Chondrocyte (in vitro differentiated cells): Measurements from ENCODE around the gene HMGXB3. TPM values are rescaled to one million over a fixed set of nuclear protein-coding genes. Genes with fewer than 3 reads are reported as not detected.

Source experiments
- DNase-seq: peaks from one replicate; pipeline ENCODE4 v3.0.0; 2021; ENCODE audit warnings: mixed read lengths, low spot score
- H3K27ac Mint-ChIP-seq: one replicate; pipeline ENCODE4 v1.8.0; 2021; ENCODE audit warnings: mild to moderate bottlenecking, moderate library complexity, mixed read lengths; ENCODE audit not compliant: unreplicated experiment
- H3K27me3 Mint-ChIP-seq: 2 replicates; pipeline ENCODE4 v1.8.0; 2021; ENCODE audit warnings: low read depth, mixed read lengths
- H3K36me3 Mint-ChIP-seq: 2 replicates; pipeline ENCODE4 v1.8.0; 2021; ENCODE audit warnings: low read depth, mixed read lengths
- H3K4me1 Mint-ChIP-seq: 2 replicates; pipeline ENCODE4 v1.8.0; 2021; ENCODE audit warnings: low read depth, mild to moderate bottlenecking, mixed read lengths
- H3K4me3 Mint-ChIP-seq: one replicate; pipeline ENCODE4 v1.8.0; 2021; ENCODE audit warnings: mild to moderate bottlenecking, moderate library complexity, mixed read lengths; ENCODE audit not compliant: unreplicated experiment
- H3K9me3 Mint-ChIP-seq: 2 replicates; pipeline ENCODE4 v1.8.0; 2021; ENCODE audit warnings: low read depth, mixed read lengths
- CTCF ChIP-seq: fragments of 200-600 bp; sonication (generic); IDR thresholded peaks from 2 replicates; pipeline ENCODE4 v1.5.0; 2021; ENCODE audit warnings: antibody characterized with exemption, mild to moderate bottlenecking, moderate library complexity
- total RNA-seq: library from RNA; stranded (reverse); gene quantifications from 3 replicates; pipeline ENCODE4 v1.2.1, GENCODE V29; 2021

The HMGXB3 gene
- total RNA-seq, 1 donor from 2014 or later = 44.2 TPM

- H3K4me1 Mint-ChIP-seq = peaks cover 3% of the 10 kb centered on the region
- DNase-seq = no peak
- H3K27me3 Mint-ChIP-seq = no peaks in the 10 kb centered on the region
- H3K36me3 Mint-ChIP-seq = no peaks in the 10 kb centered on the region
- no peak overlapping the region for H3K4me3 Mint-ChIP-seq
- H3K9me3 Mint-ChIP-seq = no peaks in the 10 kb centered on the region
- no peak for TF ChIP-seq CTCF
- H3K27ac Mint-ChIP-seq = no peak overlapping the region
These were observed 84.8 kb downstream of the HMGXB3 start for GRCh38 chr5:150085191-150085912.

- DNase-seq = no peak
- Mint-ChIP-seq H3K27me3 (no peaks in the 10 kb centered on the region), H3K27ac (no peak within 1 kb of the TSS), H3K4me3 (no peak within 1 kb of the TSS), H3K9me3 (no peaks in the 10 kb centered on the region), H3K4me1 (peaks cover 3% of the 10 kb centered on the region), H3K36me3 (peaks cover 3% of the 10 kb centered on the region)
- no peak for TF ChIP-seq CTCF
These were observed 85.6 kb downstream of the HMGXB3 start, which contains the start of gene CSF1R for GRCh38 chr5:150085950-150086715. Gene CSF1R (minus strand): TSS chr5:150086554. CDS start chr5:150086427, 127 bp downstream.

- Mint-ChIP-seq H3K36me3 (peaks cover 5% of the 10 kb centered on the region), H3K27me3 (no peaks in the 10 kb centered on the region), H3K4me1 (no peaks in the 10 kb centered on the region), H3K27ac (no peak overlapping the region), H3K9me3 (no peaks in the 10 kb centered on the region), H3K4me3 (no peak overlapping the region)
- no peak for DNase-seq
- TF ChIP-seq CTCF = no peak
These were observed 91.7 kb downstream of the HMGXB3 start for GRCh38 chr5:150092159-150092787.

- Mint-ChIP-seq H3K36me3 (peaks cover 2% of the 10 kb centered on the region), H3K4me3 (no peak overlapping the region), H3K27me3 (peaks cover 3% of the 10 kb centered on the region), H3K9me3 (no peaks in the 10 kb centered on the region), H3K27ac (no peak overlapping the region), H3K4me1 (no peaks in the 10 kb centered on the region)
- DNase-seq = no peak
- TF ChIP-seq CTCF = no peak
These were observed 96.6 kb downstream of the HMGXB3 start for GRCh38 chr5:150097152-150097551.

GRCh38 chr5:150101023-150101422 lies 100.5 kb downstream of the HMGXB3 start:
- H3K4me1 Mint-ChIP-seq = no peaks in the 10 kb centered on the region
- H3K27me3 Mint-ChIP-seq = peaks cover 3% of the 10 kb centered on the region
- H3K27ac Mint-ChIP-seq = no peak overlapping the region
- TF ChIP-seq CTCF = no peak
- no peak overlapping the region for H3K4me3 Mint-ChIP-seq
- no peak for DNase-seq
- H3K9me3 Mint-ChIP-seq = no peaks in the 10 kb centered on the region
- no peaks in the 10 kb centered on the region for H3K36me3 Mint-ChIP-seq
